ENCODE results near the gene PGAM1. TPM values are rescaled to one million over a fixed set of nuclear protein-coding genes. Genes with fewer than 3 reads are reported as not detected.
A peak's percentile ranks its signal among the peaks of the same experiment; 100 is the strongest.

Gene PGAM1
- total RNA-seq, 1 experiment from 2014 or later, result 412 TPM

DNA sequence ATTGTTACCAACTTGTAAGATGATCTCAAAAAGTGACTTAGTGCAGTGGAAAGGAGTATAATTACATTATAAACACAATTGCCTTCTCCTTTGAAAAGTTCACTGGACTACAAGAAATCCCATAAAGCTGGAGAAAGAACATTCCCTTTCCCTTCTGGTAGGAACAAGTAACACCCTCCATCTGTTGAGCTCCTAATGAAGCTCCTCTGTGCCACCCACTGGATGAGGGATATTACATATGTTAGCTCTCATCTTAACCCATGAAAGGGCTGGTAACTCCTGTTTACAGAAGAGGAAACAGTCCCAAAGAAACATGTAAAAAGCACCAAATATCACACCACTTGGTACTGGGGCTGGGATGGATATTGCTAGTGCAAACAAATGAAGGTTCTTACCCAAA is 8.1 kb downstream of the PGAM1 start:
- H3K9me3 ChIP-seq, result no peaks in the 10 kb centered on the region
- Mint-ChIP-seq H3K4me3 (ENCODE audit: unreplicated experiment) (no peak overlapping the region), H3K27ac (ENCODE audit: unreplicated experiment) (no peak overlapping the region), H3K9me3 (ENCODE audit: unreplicated experiment) (no peaks in the 10 kb centered on the region), H3K4me1 (ENCODE audit: low read depth, unreplicated experiment) (no peaks in the 10 kb centered on the region), H3K27me3 (ENCODE audit: insufficient read depth, unreplicated experiment) (no peaks in the 10 kb centered on the region), H3K36me3 (ENCODE audit: insufficient read depth, unreplicated experiment) (peaks cover 91% of the 10 kb centered on the region)
- peaks cover 3% of the 10 kb centered on the region for H3K36me3 ChIP-seq (ENCODE audit: control insufficient read depth, insufficient read depth, low read length)
- ChIA-PET POLR2A (interaction anchor here (0.9 kb wide), 1 partner anchor 18 kb away, joined by 3 read pairs; no protein-coding TSS in a partner anchor), CTCF (interaction anchor here (0.9 kb wide), 1 partner anchor 24 kb away, joined by 3 read pairs; no protein-coding TSS in a partner anchor)
- TF ChIP-seq, protein P1, sequence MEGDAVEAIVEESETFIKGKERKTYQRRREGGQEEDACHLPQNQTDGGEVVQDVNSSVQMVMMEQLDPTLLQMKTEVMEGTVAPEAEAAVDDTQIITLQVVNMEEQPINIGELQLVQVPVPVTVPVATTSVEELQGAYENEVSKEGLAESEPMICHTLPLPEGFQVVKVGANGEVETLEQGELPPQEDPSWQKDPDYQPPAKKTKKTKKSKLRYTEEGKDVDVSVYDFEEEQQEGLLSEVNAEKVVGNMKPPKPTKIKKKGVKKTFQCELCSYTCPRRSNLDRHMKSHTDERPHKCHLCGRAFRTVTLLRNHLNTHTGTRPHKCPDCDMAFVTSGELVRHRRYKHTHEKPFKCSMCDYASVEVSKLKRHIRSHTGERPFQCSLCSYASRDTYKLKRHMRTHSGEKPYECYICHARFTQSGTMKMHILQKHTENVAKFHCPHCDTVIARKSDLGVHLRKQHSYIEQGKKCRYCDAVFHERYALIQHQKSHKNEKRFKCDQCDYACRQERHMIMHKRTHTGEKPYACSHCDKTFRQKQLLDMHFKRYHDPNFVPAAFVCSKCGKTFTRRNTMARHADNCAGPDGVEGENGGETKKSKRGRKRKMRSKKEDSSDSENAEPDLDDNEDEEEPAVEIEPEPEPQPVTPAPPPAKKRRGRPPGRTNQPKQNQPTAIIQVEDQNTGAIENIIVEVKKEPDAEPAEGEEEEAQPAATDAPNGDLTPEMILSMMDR (IDR thresholded peaks at IDR 0.05; ENCODE audit: insufficient read depth in 1 of 2, low read depth in 1 of 2, low read length in 1 of 2, severe bottlenecking in 1 of 2, unreplicated experiment in 1 of 2), result peak in 1 of 2 experiments; percentile 23
- no peak overlapping the region for H3K4me3 ChIP-seq (ENCODE audit: low read depth, low read length)
- BruUV-seq (replicated peaks), result no TSS peak
- no peaks in the 10 kb centered on the region for H3K4me1 ChIP-seq
- intact Hi-C loops (cut with micrococcal nuclease; ENCODE audit: unreplicated experiment), result no loop called here
- DNase-seq, result no peak
- H3K27me3 ChIP-seq (replicated peaks; ENCODE audit: control insufficient read depth, insufficient read depth, low read length), result no peaks in the 10 kb centered on the region

- Mint-ChIP-seq H3K4me1 (ENCODE audit: low read depth, unreplicated experiment) (no peaks in the 10 kb centered on the region), H3K4me3 (ENCODE audit: unreplicated experiment) (no peak overlapping the region), H3K27ac (ENCODE audit: unreplicated experiment) (no peak overlapping the region), H3K36me3 (ENCODE audit: insufficient read depth, unreplicated experiment) (peaks cover 91% of the 10 kb centered on the region), H3K27me3 (ENCODE audit: insufficient read depth, unreplicated experiment) (no peaks in the 10 kb centered on the region), H3K9me3 (ENCODE audit: unreplicated experiment) (no peaks in the 10 kb centered on the region)
- ChIA-PET POLR2A (interaction anchor here (0.9 kb wide), 1 partner anchor 17 kb away, joined by 3 read pairs; no protein-coding TSS in a partner anchor), CTCF (interaction anchor here (0.9 kb wide), 1 partner anchor 25 kb away, joined by 3 read pairs; no protein-coding TSS in a partner anchor)
- Histone ChIP-seq H3K27me3 (replicated peaks; ENCODE audit: control insufficient read depth, insufficient read depth, low read length) (no peaks in the 10 kb centered on the region), H3K9me3 (no peaks in the 10 kb centered on the region), H3K36me3 (ENCODE audit: control insufficient read depth, insufficient read depth, low read length) (peaks cover 3% of the 10 kb centered on the region), H3K4me3 (ENCODE audit: low read depth, low read length) (no peak overlapping the region), H3K4me1 (no peaks in the 10 kb centered on the region)
- TF ChIP-seq, protein P1 (IDR thresholded peaks at IDR 0.05; ENCODE audit: insufficient read depth in 1 of 2, low read depth in 1 of 2, low read length in 1 of 2, severe bottlenecking in 1 of 2, unreplicated experiment in 1 of 2), result no peak
- BruUV-seq (replicated peaks), result no TSS peak
- intact Hi-C loops (cut with micrococcal nuclease; ENCODE audit: unreplicated experiment), result no loop called here
- DNase-seq, result no peak
These were observed 8.6 kb downstream of the PGAM1 start for GRCh38 chr10:97434557-97434956.

- Histone ChIP-seq H3K36me3 (ENCODE audit: control insufficient read depth, insufficient read depth, low read length) (peaks cover 2% of the 10 kb centered on the region), H3K9me3 (no peaks in the 10 kb centered on the region), H3K4me1 (no peaks in the 10 kb centered on the region), H3K27me3 (replicated peaks; ENCODE audit: control insufficient read depth, insufficient read depth, low read length) (no peaks in the 10 kb centered on the region), H3K4me3 (ENCODE audit: low read depth, low read length) (no peak overlapping the region)
- Mint-ChIP-seq H3K27ac (ENCODE audit: unreplicated experiment) (no peak overlapping the region), H3K36me3 (ENCODE audit: insufficient read depth, unreplicated experiment) (peaks cover 91% of the 10 kb centered on the region), H3K9me3 (ENCODE audit: unreplicated experiment) (no peaks in the 10 kb centered on the region), H3K4me3 (ENCODE audit: unreplicated experiment) (no peak overlapping the region), H3K27me3 (ENCODE audit: insufficient read depth, unreplicated experiment) (no peaks in the 10 kb centered on the region), H3K4me1 (ENCODE audit: low read depth, unreplicated experiment) (no peaks in the 10 kb centered on the region)
- BruUV-seq (replicated peaks), result no TSS peak
- no peak for DNase-seq
- ChIA-PET POLR2A (interaction anchor here (0.9 kb wide), 1 partner anchor 17 kb away, joined by 3 read pairs; no protein-coding TSS in a partner anchor), CTCF (no interaction called here)
- intact Hi-C loops (cut with micrococcal nuclease; ENCODE audit: unreplicated experiment), result no loop called here
- TF ChIP-seq, protein P1 (IDR thresholded peaks at IDR 0.05; ENCODE audit: insufficient read depth in 1 of 2, low read depth in 1 of 2, low read length in 1 of 2, severe bottlenecking in 1 of 2, unreplicated experiment in 1 of 2), result no peak
These were observed 9.2 kb downstream of the PGAM1 start for GRCh38 chr10:97435211-97435610.
